HG02642 (cell line): Measurements from ENCODE around the gene RAB8B.
"Not testable (repeated sequence)": the region's sequence is repeated elsewhere in the genome, so short reads cannot be mapped to it uniquely, and the experiment has no call there.

ENCODE experiments used
- ATAC-seq: cut with Tn5 transposase; IDR thresholded peaks from one replicate; pipeline ENCODE4 v1.9.1; 2021; ENCODE audit warnings: mild to moderate bottlenecking; ENCODE audit not compliant: unreplicated experiment, poor library complexity

Gene RAB8B

DNA sequence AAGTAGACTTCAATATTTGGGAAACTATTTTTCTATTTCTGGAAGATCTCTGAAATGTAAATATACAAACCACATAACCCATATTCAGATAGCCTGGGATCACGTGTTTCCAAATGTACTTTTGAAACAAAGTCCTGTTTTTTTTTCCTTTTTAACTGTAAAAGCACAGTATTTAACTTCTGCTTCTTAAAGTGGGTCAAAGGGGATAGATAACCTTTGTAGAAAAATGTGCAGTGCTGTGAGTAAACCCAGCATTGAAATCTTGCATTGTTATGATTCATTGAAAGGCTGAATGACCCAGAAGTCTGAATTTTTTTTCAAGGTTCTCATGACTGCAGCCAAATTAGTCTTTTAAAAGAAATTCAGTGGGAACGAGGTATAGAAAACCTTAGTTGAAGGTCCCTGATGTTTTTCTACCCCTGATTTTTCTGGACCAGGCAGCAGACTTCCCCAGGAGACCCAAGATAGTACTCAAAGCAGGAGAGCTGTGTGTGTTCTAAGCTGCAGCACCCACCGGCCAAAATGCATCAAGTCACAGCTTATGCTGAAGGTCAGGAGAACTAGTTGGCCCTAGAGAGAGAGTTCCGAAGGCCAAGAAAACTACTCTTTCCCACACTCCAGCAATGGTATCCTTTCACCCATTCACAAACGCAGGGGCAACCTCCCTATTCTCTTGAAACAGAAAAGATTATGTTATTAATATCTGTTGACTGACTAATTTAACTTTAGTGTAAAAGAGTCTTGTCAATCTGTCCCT, 44.4 kb downstream of the RAB8B start:
- ATAC-seq, result no peak

DNA sequence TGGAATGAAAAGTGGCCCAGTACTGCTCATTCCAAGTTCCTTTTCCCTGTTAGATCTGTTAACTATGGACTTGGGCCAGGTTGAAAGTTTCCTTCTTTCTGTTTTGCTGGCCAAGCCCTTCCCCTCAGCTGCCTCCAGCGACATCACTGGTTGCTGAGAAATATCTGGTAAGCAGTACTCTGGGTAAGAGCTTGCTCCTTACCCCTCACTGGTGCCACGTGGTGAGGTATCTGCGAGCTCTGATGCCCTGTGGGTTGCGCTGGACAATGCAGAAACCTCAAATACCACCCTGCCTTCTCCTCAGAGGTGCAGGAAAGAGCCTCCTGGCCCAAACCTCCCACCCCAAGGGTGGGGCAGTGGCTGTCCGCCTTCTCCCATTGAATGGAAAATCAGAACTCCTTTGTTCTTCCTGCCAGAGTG, 45.1 kb downstream of the RAB8B start:
- no peak for ATAC-seq

DNA sequence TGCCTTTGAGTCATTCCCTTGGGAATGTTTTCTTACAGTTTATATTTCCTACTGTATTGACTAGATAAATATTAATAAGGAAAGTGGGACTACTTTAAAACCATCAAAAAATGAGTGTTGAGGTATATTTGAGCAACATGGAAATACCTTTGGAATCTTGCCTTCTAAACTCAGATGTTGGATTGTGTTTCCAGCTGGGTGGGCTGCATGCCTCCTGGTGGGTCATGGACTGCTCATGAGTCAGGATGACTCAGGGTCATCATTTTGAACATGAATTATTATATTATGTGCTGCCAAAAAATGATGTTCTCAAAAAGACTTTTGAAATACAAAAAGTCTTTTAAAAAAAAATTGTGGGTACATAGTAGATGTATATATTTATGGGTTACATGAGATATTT, 46.9 kb downstream of the RAB8B start:
- no peak for ATAC-seq

DNA sequence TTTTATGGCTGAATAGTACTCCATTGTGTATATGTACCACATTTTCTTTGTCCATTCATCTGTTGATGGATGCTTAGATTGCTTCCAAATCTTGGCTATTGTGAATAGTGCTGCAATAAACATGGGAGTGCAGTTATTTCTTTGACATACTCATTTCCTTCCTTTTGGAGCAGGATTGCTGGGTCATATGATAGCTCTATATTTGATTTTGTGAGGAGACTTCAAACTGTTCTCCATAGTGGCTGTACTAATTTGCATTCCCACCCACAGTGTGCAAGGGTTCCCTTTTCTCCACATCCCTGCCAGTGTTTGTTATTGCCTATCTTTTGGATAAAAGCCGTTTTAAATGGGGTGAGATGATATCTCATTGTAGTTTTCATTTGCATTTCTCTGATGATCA, 47.7 kb downstream of the RAB8B start:
- not testable (repeated sequence) for ATAC-seq

DNA sequence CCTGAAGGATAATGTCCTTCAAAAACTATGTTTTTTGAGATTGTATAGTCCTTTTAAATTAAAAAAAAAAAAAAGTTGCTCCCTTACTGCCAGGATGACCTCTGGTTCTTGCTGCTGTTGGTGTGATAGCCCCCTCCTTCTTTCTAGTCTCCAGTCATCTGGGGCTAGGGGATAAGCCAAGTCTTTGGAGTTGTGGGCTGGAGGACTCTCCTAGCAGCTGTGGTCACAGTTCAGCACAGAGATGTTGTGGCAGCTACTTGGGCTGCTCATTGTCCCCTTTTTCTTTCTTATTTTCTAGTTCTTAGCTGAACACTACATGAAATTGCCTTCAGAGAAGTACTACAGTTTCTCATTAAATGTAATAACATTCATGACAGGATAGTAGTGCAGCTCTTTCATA, 48.8 kb downstream of the RAB8B start:
- ATAC-seq, result no peak

DNA sequence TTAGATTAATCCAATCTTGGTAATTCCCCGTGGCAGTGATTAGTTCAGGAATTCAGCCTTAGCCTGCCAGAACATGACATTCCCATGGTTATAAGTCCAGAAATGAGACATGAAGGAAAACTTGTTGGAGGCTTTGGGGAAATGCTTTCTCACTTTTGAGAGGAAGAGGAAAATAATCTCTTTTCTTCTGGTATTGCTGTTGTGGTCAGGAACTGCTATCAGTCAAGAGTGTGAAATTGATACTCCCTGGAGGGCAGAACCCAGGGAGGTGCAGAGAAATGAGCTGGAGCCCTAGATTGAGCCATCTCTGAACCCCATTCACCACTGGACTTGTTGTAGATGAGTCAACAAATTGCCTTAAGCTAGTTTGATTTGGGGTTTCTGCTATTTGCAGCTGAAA, 49.4 kb downstream of the RAB8B start:
- ATAC-seq, result no peak

DNA sequence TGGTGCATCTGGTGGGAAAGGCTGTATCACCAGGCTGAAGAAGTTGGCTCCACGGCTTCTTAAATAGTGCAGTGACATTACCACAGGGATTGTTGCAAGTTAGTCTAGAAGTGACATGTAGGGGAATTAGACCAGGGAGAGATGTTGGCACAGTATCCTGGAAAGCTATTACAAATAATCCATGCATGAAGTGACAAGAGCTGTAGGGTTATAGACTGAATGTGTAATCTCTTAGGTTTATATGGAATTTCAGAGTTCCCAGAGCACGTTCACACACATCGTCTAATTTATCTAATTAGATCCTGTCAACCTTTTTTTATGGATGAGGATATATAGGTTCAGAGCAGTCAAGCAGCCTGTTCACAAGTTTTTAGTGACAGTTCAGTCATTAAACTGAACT, 50.7 kb downstream of the RAB8B start:
- ATAC-seq, result no peak

DNA sequence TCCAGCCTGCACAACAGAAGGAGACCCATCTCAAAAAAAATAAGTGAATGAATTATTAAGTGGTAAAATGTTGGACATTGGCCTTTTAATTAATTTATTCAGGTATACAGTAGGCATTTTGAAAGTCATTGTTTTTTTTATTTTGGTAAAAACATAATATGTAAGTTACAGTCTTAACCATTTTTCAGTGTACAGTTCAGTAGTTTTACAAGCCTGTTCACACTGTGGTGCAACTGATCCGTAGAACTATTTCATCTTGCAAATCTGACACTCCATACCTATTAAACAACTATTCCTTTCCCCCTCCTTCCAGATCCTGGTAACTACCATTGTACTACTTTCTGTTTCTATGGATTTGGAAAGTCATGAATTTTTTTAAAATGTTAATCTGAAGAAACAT, 51.9 kb downstream of the RAB8B start:
- ATAC-seq, result no peak

DNA sequence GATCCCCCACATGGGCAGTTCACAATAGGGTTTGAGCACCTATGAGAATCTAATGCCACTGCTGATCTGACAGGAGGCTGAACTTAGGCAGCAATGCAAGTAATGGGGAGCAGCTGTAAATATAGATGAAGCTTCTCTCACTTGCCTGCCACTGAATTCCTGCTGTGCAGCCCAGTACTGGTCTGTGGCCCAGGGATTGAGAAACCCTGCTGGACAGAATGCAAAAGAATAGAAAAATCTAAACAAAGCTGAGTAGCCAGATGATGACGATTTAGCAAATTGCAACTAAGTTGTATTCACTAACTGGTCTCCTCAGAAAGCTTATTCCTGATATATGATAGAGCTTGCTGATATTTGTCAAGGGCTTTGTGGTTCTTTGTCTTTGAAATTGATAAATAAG, 53.7 kb downstream of the RAB8B start:
- no peak for ATAC-seq

DNA sequence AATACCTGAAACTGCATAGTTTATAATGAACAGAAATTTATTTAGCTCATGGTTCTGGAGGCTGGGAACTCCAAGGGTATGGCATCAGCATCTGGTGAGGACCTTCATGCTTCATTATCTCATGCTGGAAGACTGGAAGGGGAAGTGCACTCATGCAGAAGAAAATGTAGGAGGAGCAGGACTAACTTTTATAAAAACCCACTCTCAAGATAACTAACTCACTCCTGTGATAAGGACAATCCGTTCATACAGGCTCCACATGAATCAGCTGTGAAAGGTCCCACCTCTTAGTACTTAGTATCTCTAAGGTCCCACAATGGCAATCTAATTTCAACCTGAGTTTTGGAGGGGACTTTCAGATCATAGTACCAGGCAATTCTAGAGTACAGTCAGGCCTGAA, 54.4 kb downstream of the RAB8B start:
- ATAC-seq, result no peak

DNA sequence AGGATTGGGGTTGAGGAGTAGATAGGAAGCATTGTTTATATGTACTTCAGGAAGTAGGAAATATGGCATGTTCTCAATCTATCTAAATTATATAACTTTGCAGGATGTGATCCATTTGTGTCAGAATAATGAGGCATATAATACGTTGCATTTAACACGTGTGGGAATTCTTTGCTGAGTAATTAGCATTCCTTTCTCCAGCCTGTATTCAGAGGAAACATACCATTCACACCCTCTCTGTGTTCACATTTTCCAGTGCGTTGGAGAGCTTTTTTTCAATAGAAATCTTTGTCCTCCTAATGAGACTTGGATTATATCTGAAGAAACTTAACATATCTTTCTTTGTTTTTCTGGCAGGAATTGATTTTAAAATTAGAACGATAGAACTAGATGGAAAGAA, 55.0 kb downstream of the RAB8B start:
- ATAC-seq, result no peak

DNA sequence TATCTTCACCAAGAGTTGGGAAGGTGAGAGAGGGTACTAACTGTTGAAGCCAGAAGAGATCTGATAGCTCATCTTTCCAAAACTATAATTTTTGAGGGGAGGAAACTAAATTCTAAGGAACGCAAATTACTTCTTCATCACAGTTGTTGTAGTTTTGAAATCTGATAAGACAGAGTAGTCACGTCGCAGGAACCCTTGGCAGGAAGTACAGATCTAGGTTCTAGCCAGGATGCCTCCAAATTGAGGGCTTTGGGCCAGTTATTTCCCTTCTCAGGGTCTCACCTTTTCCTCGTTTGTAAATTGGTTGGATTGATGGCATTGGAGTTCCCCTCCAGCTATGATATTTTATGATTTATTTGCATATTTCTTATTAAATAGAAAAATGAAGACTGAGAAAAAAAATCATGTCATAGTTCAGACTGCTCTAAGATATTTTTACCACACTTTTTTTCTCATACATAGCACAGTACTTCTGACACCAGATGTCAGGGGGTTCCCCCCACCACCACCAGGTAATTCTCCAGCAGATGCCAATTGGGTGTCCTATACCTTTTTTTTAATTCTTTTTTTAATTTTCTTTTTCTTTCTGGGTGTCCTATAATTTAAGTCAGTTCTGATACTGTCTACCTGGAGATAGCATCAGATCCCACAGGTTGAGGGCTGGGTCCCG, 55.7 kb downstream of the RAB8B start:
- no peak for ATAC-seq

DNA sequence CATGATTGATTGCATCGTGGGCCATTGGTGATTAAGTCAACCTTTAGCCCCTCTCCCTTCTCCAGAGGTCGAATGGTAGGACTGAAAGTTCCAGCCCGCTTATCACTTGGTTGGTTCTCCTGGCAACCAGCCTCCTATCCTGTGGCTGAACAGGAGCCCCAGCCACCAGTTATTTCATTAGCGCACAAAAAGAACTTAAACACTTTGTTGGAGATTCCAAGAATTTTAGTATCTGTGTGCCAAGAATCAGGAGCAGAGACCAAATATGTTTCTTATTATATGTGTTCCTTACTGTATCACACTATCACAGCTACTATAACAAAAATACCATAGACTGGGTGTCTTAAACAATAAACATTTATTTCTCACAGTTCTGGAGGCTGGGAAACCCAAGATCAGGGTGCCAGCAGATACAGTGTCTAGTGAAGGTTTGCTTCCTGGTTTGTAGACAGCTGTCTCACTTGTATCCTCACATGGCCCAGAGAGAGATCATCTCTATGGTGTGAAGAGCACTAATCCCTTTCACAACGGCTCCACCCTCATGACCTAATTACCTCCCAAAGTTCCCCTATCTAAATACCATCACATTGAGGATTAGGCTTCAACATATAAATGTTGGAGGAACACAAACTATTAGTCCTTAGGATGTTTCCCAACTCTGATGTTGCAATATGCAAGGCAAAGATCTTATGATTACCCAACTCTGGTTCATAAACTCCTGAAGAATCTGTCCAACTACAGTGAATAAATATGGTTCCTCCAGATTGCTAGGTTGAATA, 57.5 kb downstream of the RAB8B start:
- ATAC-seq, result no peak

DNA sequence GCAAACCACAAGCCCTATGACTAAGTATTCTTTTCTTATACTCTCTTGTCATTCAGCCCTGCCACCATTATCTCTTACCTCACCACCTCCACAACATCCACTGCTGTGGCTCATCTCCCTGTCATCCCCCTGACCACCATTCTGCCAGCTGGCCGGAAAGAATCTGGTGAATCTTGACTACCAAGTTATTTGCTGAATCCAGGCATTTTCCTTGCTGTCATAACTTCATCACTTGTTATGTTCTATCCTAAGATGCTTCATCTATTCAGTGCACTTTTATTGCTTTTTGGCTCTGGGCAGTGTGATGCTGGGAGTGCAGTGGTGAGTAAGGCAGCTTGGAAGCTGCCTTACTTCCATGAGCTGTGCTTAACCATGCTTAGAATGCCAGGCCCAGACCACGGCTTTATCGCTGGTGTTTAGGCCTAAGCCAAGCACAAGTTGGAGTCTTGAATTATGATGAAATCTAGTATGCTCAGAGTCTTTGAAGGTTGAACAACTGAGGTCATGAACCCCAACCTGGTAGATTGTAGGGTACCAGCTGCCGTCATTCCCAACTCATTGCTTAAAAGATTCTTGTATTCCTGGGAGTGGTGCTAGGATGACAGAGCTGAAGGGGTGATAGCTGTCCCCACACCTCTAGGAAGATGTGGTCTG, 61.0 kb downstream of the RAB8B start:
- ATAC-seq, result no peak

DNA sequence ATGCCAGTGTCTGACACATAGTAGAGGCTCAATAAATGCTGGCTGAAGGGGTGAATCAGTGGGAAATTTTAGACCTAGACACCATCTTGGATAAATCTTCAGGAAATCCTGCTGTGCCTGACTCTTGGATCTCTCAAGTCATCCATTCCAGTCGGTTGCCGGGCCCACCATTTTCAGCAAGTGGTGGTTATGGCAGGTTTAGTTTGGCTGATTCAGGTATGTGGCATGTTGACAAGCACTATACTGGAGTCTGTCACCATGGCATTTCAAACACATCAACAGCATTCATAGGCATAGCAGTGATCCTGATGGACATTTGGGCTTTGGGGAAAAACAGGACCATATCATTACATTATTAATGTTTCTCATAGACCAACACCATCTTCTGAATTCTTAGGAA, 62.3 kb downstream of the RAB8B start:
- no peak for ATAC-seq

DNA sequence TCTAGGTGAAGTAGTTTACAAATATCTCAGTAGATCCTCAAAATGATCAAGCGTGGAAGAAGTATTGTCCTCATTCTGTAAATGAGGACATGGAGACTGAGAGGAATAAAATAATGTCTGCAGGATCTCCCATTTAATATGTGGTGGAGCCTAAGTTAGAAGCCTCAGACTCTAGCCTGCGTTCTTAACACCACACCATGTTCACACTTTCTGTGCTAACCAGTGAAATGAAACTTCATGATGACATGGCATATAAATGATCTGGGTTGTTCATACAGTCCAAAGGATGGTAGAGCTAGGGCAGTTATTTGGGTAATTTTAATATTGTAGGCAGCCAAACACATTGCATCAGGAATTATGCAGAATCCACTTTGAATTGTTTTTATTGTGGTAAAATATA, 62.9 kb downstream of the RAB8B start:
- no peak for ATAC-seq

DNA sequence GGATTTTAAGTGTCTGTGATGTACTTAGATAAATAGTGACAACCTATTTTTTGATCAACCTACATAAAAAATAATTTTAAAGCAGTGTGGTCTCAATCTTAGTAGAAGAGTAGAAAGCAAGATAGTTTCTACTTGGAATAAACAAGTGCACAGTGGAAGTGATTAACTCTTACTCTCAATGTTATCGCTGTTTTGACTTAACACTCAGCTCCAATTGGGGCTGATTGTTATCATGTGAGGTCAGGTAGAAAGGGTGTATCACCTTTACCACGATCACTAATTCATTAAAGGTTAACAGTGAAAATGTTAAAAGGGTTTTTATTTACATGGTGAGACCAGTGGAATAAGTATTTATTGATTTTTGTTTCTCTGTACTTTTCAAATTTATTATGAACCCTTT, 65.6 kb downstream of the RAB8B start:
- ATAC-seq, result no peak

DNA sequence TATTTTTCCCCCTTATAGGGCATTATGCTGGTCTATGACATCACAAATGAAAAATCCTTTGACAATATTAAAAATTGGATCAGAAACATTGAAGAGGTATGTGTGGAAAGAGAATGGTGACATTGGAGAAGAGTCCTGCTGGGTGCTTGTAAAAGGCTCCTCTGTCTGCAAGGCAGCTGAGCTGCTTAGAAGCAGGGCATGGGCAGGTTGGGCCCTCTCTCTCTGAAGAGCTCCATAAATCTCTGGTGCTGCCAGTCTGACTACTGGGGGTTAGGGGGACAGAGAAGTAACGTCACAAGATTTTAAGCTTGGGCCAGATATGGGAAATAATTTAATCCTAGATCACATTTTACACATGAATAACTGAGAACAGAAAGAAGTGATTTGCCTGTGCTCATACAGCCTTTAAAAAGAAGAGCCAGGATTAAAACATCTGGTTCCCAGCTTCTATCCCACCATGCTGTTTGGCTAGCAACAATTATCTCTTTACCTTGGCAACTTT, 66.1 kb downstream of the RAB8B start:
- no peak for ATAC-seq

DNA sequence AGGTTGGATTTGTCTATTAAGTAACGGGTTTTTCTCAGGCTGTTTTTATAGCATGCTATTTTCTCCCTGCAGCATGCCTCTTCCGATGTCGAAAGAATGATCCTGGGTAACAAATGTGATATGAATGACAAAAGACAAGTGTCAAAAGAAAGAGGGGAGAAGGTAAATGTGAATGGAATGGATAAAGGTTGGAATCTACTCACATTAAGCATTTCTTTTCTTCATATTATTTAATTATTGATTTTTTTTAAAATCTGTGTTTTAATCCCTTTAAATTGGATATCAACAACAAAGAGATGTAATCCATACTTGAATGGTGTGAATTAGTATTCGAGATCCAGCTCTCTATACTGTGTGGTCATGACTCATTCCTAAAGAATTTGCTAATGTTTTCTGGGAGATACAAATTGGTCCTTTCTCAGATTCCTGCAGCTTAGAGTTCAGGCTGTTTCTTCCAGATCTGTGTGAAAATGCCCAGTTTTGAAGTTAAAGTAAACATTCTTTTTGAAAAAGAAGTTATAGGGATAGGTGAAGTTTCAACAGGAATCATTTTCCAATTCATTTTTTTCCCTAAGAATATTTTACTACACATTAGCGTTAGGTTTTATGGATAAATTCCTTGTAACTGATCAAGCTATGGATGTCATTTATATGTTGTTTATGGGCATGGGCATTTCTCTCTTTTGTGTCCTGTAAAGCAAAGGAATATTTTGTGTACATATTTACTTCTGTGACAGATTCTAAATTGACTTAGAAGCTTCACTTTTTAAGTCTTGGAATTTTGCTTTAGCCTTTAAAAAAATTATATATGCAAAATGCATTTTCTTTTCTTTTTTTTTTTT, 67.2 kb downstream of the RAB8B start:
- ATAC-seq, result no peak

DNA sequence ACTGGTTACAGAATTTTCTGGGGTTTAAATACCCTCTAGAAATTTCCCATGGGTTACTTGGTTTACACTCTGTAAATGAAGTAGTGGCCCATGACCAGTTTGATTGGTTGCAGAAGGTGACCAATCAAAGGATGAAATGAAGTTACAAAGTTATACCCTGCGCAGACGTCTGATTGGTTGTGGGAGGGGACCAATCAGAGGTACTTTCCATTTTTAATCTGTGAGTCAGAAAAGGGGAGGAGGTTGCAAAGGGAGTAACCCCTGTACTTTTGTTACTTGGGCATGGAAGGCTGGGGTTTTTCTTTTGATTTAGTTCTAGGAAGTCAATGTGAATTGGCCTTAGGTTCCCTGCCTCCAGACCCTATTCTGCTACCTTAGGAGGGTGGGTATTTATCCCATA, 69.3 kb downstream of the RAB8B start:
- no peak for ATAC-seq
